GM23338 (cell line): ENCODE results near the gene INPP4A. TPM values are rescaled to one million over a fixed set of nuclear protein-coding genes. Genes with fewer than 3 reads are reported as not detected.

Experiments
- ATAC-seq: fragments of 200-7000 bp; cut with Tn5 transposase; 3 replicates; pipeline ENCODE4 v1.9.1; 2020
- DNase-seq: peaks from one replicate; pipeline ENCODE4 v3.0.0-alpha.2; 2015; ENCODE audit warnings: low spot score
- H2AFZ ChIP-seq: fragments of 200-600 bp; sonication (generic); 2 replicates; pipeline ENCODE4 v1.8.0; 2016; ENCODE audit warnings: antibody characterized with exemption, mild to moderate bottlenecking, moderate library complexity
- H3F3A ChIP-seq: fragments of 200-600 bp; sonication (generic); replicated peaks from 2 replicates; pipeline ENCODE4 v1.8.0; 2017; ENCODE audit warnings: antibody characterized with exemption, mixed run types, low read depth
- H3K27ac ChIP-seq: fragments of 200-600 bp; sonication (generic); 2 replicates; pipeline ENCODE4 v1.6.1; 2016; ENCODE audit warnings: low read depth
- H3K27me3 ChIP-seq: fragments of 200-600 bp; sonication (generic); 2 replicates; pipeline ENCODE4 v1.8.0; 2016; ENCODE audit warnings: mild to moderate bottlenecking, mixed run types, moderate library complexity; ENCODE audit not compliant: insufficient read depth
- H3K36me3 ChIP-seq: fragments of 200-600 bp; sonication (generic); 2 replicates; pipeline ENCODE4 v1.8.0; 2016; ENCODE audit warnings: mild to moderate bottlenecking; ENCODE audit not compliant: insufficient read depth
- H3K4me1 ChIP-seq: fragments of 200-600 bp; sonication (generic); 2 replicates; pipeline ENCODE4 v1.8.0; 2016; ENCODE audit warnings: mild to moderate bottlenecking, moderate library complexity; ENCODE audit not compliant: insufficient read depth
- H3K4me2 ChIP-seq: fragments of 200-600 bp; sonication (generic); 2 replicates; pipeline ENCODE4 v1.7.1; 2017; ENCODE audit warnings: mixed run types
- H3K4me3 ChIP-seq: fragments of 200-600 bp; sonication (generic); 2 replicates; pipeline ENCODE4 v1.6.1; 2016; ENCODE audit warnings: mixed run types
- H3K79me2 ChIP-seq: fragments of 200-600 bp; sonication (generic); replicated peaks from 2 replicates; pipeline ENCODE4 v1.8.0; 2017; ENCODE audit warnings: mild to moderate bottlenecking; ENCODE audit not compliant: insufficient read depth
- H3K9me2 ChIP-seq: fragments of 200-600 bp; sonication (generic); 2 replicates; pipeline ENCODE4 v1.8.0; 2017; ENCODE audit not compliant: insufficient read depth
- H4K20me1 ChIP-seq: fragments of 200-600 bp; sonication (generic); replicated peaks from 2 replicates; pipeline ENCODE4 v1.8.0; 2017; ENCODE audit warnings: mild to moderate bottlenecking; ENCODE audit not compliant: insufficient read depth
- H3K27ac Mint-ChIP-seq: 2 replicates; pipeline ENCODE4 v1.8.0; 2020; ENCODE audit warnings: inconsistent platforms, mild to moderate bottlenecking, moderate library complexity, mixed read lengths
- H3K27me3 Mint-ChIP-seq: 3 replicates; pipeline ENCODE4 v1.8.0; 2022; ENCODE audit warnings: low read depth, mild to moderate bottlenecking, moderate library complexity, mixed read lengths, inconsistent platforms; ENCODE audit not compliant: insufficient read depth, poor library complexity
- H3K36me3 Mint-ChIP-seq: 3 replicates; pipeline ENCODE4 v1.8.0; 2021; ENCODE audit warnings: low read depth, mild to moderate bottlenecking, inconsistent platforms, moderate library complexity, mixed read lengths
- H3K4me1 Mint-ChIP-seq: 3 replicates; pipeline ENCODE4 v1.8.0; 2020; ENCODE audit warnings: mild to moderate bottlenecking, inconsistent platforms, mixed read lengths
- H3K4me3 Mint-ChIP-seq: 3 replicates; pipeline ENCODE4 v1.8.0; 2021; ENCODE audit warnings: moderate library complexity, mild to moderate bottlenecking, inconsistent platforms, mixed read lengths
- H3K9me3 Mint-ChIP-seq: 3 replicates; pipeline ENCODE4 v1.8.0; 2020; ENCODE audit warnings: moderate library complexity, mild to moderate bottlenecking, inconsistent platforms, mixed read lengths
- CREB1 ChIP-seq: fragments of 250-450 bp; sonication (Bioruptor Pico); IDR thresholded peaks from 2 replicates; pipeline ENCODE4 v1.5.0; 2020; ENCODE audit warnings: low read depth, mild to moderate bottlenecking, moderate library complexity
- EZH2 ChIP-seq: fragments of 200-600 bp; sonication (generic); IDR thresholded peaks from one replicate; pipeline ENCODE4 v1.8.0; 2017; ENCODE audit warnings: antibody characterized with exemption, mild to moderate bottlenecking, low read depth; ENCODE audit not compliant: unreplicated experiment
- EZH2phosphoT487 ChIP-seq: fragments of 200-600 bp; sonication (generic); IDR thresholded peaks from one replicate; pipeline ENCODE4 v1.8.1; 2018; ENCODE audit warnings: antibody characterized with exemption; ENCODE audit not compliant: unreplicated experiment
- JUNB ChIP-seq: IDR thresholded peaks from one replicate; pipeline ENCODE4 v1.6.1; 2016; ENCODE audit warnings: antibody characterized with exemption; ENCODE audit not compliant: unreplicated experiment
- NANOG ChIP-seq: IDR thresholded peaks from 2 replicates; pipeline ENCODE4 v1.6.1; 2016; ENCODE audit warnings: antibody characterized with exemption, borderline replicate concordance
- ZNF331 ChIP-seq: fragments of 250-450 bp; sonication (Bioruptor Pico); IDR thresholded peaks from 2 replicates; pipeline ENCODE4 v1.5.0; 2020; ENCODE audit warnings: low read depth, mild to moderate bottlenecking, moderate library complexity
- polyA plus RNA-seq: library from polyadenylated mRNA; unstranded; fragments of >200 nt; fragmentation: Nextera tagmentation; extraction: Ambion mirVana; gene quantifications from 2 replicates; pipeline ENCODE4 v1.2.1, GENCODE V29; 2016
- total RNA-seq: library from RNA; depleted of rRNA; stranded (reverse); fragments of >200 nt; shearing (Covaris generic); gene quantifications from 2 replicates; pipeline ENCODE4 v1.2.3, GENCODE V29; 2014
- TF ChIP-seq, protein P1 (sequence below): IDR thresholded peaks from one replicate; pipeline ENCODE4 v1.6.1; 2018; ENCODE audit warnings: antibody characterized with exemption; ENCODE audit not compliant: unreplicated experiment
- TF ChIP-seq, protein P2 (sequence below): fragments of 250-450 bp; sonication (Bioruptor Pico); IDR thresholded peaks from 2 replicates; pipeline ENCODE4 v1.5.0; 2020; ENCODE audit warnings: mild to moderate bottlenecking, moderate library complexity

INPP4A gene
- total and polyA plus RNA-seq, 2 experiments from 2014 or later = 8.5 to 36.9 TPM

DNA sequence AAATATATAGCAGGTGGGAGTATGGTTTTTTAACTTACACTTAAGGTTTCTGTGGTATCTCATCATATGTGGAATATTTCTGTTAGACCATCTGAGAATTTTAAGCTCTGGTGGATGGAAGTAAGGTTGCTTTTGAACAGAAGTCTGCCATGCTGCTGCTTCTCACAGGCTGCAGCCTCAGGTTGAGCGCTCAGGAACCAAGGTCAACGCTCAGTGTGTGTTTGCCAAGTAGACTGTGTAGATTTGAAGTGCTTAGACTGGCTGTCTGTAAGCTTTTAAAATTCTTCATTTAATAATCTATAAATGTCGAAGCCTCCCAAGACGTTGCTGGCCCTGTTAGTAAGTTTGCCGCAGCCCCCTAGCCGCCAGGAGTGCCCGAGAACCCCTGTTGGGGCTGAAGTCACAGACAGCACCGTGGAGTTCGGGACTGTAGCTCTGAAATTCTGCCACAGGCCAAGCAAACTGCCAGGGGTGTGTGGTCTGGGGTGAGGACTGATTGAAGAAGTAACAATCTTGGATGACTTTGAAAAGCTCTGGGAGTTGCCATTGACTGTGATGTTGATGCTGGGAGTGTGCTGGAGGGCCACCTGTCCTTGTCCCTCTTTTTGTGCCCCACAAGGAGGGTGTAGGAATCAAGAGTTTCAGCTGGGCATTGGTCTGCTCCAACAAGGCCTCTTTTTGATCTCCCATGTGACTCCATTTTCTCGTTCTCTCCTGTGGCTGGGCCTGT, 26.9 kb downstream of the INPP4A start:
- Histone ChIP-seq H2AFZ (no peak overlapping the region), H3K4me2 (no peak overlapping the region), H3K4me3 (no peak overlapping the region), H3F3A (no peaks in the 10 kb centered on the region), H3K79me2 (peaks cover 80% of the 10 kb centered on the region), H3K4me1 (peaks cover 18% of the 10 kb centered on the region), H3K27ac (no peak overlapping the region), H3K36me3 (no peaks in the 10 kb centered on the region), H3K9me2 (no peaks in the 10 kb centered on the region), H3K27me3 (no peaks in the 10 kb centered on the region), H4K20me1 (peaks cover 8% of the 10 kb centered on the region; the same call in 1 of the 2 replicates)
- H3K27me3 Mint-ChIP-seq = peaks cover 7% of the 10 kb centered on the region
- TF ChIP-seq EZH2 (no peak), ZNF331 (CRISPR knock-in tag) (no peak)
- TF ChIP-seq, protein P1, sequence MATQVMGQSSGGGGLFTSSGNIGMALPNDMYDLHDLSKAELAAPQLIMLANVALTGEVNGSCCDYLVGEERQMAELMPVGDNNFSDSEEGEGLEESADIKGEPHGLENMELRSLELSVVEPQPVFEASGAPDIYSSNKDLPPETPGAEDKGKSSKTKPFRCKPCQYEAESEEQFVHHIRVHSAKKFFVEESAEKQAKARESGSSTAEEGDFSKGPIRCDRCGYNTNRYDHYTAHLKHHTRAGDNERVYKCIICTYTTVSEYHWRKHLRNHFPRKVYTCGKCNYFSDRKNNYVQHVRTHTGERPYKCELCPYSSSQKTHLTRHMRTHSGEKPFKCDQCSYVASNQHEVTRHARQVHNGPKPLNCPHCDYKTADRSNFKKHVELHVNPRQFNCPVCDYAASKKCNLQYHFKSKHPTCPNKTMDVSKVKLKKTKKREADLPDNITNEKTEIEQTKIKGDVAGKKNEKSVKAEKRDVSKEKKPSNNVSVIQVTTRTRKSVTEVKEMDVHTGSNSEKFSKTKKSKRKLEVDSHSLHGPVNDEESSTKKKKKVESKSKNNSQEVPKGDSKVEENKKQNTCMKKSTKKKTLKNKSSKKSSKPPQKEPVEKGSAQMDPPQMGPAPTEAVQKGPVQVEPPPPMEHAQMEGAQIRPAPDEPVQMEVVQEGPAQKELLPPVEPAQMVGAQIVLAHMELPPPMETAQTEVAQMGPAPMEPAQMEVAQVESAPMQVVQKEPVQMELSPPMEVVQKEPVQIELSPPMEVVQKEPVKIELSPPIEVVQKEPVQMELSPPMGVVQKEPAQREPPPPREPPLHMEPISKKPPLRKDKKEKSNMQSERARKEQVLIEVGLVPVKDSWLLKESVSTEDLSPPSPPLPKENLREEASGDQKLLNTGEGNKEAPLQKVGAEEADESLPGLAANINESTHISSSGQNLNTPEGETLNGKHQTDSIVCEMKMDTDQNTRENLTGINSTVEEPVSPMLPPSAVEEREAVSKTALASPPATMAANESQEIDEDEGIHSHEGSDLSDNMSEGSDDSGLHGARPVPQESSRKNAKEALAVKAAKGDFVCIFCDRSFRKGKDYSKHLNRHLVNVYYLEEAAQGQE = no peak
- no peak for DNase-seq
- H3K4me3 Mint-ChIP-seq = no peak overlapping the region
- no peak for ATAC-seq
- peaks cover 24% of the 10 kb centered on the region for H3K4me1 Mint-ChIP-seq
- no peaks in the 10 kb centered on the region for H3K9me3 Mint-ChIP-seq
- peaks cover 4% of the 10 kb centered on the region; the same call in 2 of the 3 replicates for H3K36me3 Mint-ChIP-seq
- H3K27ac Mint-ChIP-seq = no peak overlapping the region

DNA sequence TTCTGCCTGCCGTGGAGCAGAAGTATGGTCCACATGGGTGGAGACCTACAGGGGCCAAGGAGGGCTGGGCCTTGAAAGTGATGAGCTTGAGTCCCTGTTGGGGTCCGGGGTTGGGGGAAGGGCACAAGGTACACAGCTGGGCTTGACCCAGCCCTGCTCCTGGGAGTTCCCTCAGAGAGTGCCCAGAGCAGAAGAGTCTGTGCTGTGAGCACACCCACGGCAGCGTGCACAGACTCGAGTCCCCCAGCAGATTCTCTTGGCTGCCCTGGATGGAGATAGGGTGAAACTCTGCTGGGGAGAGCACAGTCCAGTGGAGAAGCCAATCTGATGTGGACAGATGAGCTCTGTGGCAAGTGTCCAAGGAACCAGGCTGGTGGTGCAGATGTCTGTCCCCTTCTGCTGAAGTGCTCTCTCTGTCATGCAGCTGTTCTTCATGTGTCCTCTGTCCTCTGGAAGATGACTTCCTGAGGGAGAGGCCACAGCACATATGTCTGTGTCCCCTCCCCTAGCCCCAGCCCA, 27.5 kb downstream of the INPP4A start:
- H3K4me3 ChIP-seq = no peak overlapping the region
- Mint-ChIP-seq H3K4me1 (peaks cover 24% of the 10 kb centered on the region), H3K27me3 (peaks cover 7% of the 10 kb centered on the region), H3K4me3 (no peak overlapping the region), H3K9me3 (no peaks in the 10 kb centered on the region), H3K27ac (no peak overlapping the region), H3K36me3 (peaks cover 4% of the 10 kb centered on the region; the same call in 2 of the 3 replicates)
- no peaks in the 10 kb centered on the region for H3F3A ChIP-seq
- no peak overlapping the region for H3K27ac ChIP-seq
- peaks cover 78% of the 10 kb centered on the region for H3K79me2 ChIP-seq
- H3K4me2 ChIP-seq = no peak overlapping the region
- ATAC-seq (no peak), DNase-seq (no peak)
- peaks cover 8% of the 10 kb centered on the region; the same call in 1 of the 2 replicates for H4K20me1 ChIP-seq
- no peaks in the 10 kb centered on the region for H3K36me3 ChIP-seq
- no peaks in the 10 kb centered on the region for H3K27me3 ChIP-seq
- H2AFZ ChIP-seq = no peak overlapping the region
- H3K9me2 ChIP-seq = no peaks in the 10 kb centered on the region
- H3K4me1 ChIP-seq = peaks cover 18% of the 10 kb centered on the region
- no peak for TF ChIP-seq ZNF331 (CRISPR knock-in tag)
- no peak for TF ChIP-seq JUNB
- TF ChIP-seq, protein P2, sequence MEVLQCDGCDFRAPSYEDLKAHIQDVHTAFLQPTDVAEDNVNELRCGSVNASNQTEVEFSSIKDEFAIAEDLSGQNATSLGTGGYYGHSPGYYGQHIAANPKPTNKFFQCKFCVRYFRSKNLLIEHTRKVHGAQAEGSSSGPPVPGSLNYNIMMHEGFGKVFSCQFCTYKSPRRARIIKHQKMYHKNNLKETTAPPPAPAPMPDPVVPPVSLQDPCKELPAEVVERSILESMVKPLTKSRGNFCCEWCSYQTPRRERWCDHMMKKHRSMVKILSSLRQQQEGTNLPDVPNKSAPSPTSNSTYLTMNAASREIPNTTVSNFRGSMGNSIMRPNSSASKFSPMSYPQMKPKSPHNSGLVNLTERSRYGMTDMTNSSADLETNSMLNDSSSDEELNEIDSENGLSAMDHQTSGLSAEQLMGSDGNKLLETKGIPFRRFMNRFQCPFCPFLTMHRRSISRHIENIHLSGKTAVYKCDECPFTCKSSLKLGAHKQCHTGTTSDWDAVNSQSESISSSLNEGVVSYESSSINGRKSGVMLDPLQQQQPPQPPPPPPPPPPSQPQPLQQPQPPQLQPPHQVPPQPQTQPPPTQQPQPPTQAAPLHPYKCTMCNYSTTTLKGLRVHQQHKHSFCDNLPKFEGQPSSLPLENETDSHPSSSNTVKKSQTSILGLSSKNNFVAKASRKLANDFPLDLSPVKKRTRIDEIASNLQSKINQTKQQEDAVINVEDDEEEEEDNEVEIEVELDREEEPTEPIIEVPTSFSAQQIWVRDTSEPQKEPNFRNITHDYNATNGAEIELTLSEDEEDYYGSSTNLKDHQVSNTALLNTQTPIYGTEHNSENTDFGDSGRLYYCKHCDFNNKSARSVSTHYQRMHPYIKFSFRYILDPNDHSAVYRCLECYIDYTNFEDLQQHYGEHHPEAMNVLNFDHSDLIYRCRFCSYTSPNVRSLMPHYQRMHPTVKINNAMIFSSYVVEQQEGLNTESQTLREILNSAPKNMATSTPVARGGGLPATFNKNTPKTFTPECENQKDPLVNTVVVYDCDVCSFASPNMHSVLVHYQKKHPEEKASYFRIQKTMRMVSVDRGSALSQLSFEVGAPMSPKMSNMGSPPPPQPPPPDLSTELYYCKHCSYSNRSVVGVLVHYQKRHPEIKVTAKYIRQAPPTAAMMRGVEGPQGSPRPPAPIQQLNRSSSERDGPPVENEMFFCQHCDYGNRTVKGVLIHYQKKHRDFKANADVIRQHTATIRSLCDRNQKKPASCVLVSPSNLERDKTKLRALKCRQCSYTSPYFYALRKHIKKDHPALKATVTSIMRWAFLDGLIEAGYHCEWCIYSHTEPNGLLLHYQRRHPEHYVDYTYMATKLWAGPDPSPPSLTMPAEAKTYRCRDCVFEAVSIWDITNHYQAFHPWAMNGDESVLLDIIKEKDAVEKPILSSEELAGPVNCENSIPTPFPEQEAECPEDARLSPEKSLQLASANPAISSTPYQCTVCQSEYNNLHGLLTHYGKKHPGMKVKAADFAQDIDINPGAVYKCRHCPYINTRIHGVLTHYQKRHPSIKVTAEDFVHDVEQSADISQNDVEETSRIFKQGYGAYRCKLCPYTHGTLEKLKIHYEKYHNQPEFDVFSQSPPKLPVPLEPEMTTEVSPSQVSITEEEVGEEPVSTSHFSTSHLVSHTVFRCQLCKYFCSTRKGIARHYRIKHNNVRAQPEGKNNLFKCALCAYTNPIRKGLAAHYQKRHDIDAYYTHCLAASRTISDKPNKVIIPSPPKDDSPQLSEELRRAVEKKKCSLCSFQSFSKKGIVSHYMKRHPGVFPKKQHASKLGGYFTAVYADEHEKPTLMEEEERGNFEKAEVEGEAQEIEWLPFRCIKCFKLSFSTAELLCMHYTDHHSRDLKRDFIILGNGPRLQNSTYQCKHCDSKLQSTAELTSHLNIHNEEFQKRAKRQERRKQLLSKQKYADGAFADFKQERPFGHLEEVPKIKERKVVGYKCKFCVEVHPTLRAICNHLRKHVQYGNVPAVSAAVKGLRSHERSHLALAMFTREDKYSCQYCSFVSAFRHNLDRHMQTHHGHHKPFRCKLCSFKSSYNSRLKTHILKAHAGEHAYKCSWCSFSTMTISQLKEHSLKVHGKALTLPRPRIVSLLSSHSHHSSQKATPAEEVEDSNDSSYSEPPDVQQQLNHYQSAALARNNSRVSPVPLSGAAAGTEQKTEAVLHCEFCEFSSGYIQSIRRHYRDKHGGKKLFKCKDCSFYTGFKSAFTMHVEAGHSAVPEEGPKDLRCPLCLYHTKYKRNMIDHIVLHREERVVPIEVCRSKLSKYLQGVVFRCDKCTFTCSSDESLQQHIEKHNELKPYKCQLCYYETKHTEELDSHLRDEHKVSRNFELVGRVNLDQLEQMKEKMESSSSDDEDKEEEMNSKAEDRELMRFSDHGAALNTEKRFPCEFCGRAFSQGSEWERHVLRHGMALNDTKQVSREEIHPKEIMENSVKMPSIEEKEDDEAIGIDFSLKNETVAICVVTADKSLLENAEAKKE (CRISPR knock-in tag) = no peak
- no peak for TF ChIP-seq EZH2
- no peak for TF ChIP-seq NANOG
- TF ChIP-seq CREB1 (CRISPR knock-in tag) = no peak
- no peak for TF ChIP-seq EZH2phosphoT487
